Mucosa of rectum (tissue), 2 donors: ENCODE results near the gene TMEM131.
"Not testable (repeated sequence)": the region's sequence is repeated elsewhere in the genome, so short reads cannot be mapped to it uniquely, and the experiment has no call there.

Experiments
- H3K27ac ChIP-seq, 2 donors: one replicate each; pipeline ENCODE4 v1.7.0; 2013; ENCODE audit warnings: inconsistent platforms in 2 of 2, low read depth in 2 of 2, low read length in 2 of 2
- H3K27me3 ChIP-seq, 2 donors: one replicate each; pipeline ENCODE4 v1.7.0; 2013; ENCODE audit warnings: low read length in 2 of 2; ENCODE audit not compliant: control insufficient read depth in 2 of 2, insufficient read depth in 2 of 2
- H3K36me3 ChIP-seq, 2 donors: one replicate each; pipeline ENCODE4 v1.7.0; 2013; ENCODE audit warnings: low read length in 2 of 2; ENCODE audit not compliant: control insufficient read depth in 2 of 2, insufficient read depth in 2 of 2
- H3K4me1 ChIP-seq, 2 donors: one replicate each; pipeline ENCODE4 v1.7.0; 2013; ENCODE audit warnings: low read length in 2 of 2, mild to moderate bottlenecking in 1 of 2; ENCODE audit not compliant: control insufficient read depth in 2 of 2, insufficient read depth in 2 of 2
- H3K4me3 ChIP-seq, 2 donors: one replicate each; pipeline ENCODE4 v1.7.0; 2013; ENCODE audit warnings: low read length in 2 of 2
- H3K9ac ChIP-seq, 2 donors: one replicate each; pipeline ENCODE4 v1.7.0; 2013; ENCODE audit warnings: low read length in 2 of 2, low read depth in 1 of 2, mild to moderate bottlenecking in 1 of 2
- H3K9me3 ChIP-seq, 2 donors: one replicate each; pipeline ENCODE4 v1.7.0; 2013; ENCODE audit warnings: low read length in 2 of 2; ENCODE audit not compliant: control insufficient read depth in 2 of 2
- donor health status: healthy.
- donor health status: Normal muscosa, but diverticular disease.

TMEM131 gene

DNA sequence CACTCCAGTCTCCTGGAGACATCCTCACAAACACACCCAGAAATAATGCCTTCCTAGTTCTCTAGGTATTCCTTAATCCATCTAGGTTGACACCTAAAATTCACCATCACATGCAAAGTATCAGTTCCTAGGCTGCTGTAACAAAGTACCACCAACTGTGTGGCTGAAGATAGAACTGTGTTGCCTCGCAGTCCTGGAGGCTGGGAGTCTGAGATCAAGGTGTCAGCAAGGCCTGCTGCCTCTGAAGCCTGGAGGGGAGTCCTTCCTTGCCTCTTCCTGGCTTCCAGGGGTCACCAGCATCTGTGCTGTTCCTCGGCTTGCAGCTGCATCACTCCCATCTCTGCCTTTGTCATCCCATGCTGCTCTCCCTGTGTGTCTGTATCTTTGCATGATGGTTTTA is 36.3 kb upstream of the TMEM131 start:
- H3K27ac ChIP-seq: no peak overlapping the region
- no peak overlapping the region for H3K9ac ChIP-seq
- no peaks in the 10 kb centered on the region for H3K27me3 ChIP-seq
- no peak overlapping the region for H3K4me3 ChIP-seq
- H3K9me3 ChIP-seq: no peaks in the 10 kb centered on the region
- peaks cover 17 to 44% of the 10 kb centered on the region in 2 donors for H3K4me1 ChIP-seq
- H3K36me3 ChIP-seq: no peaks in the 10 kb centered on the region

DNA sequence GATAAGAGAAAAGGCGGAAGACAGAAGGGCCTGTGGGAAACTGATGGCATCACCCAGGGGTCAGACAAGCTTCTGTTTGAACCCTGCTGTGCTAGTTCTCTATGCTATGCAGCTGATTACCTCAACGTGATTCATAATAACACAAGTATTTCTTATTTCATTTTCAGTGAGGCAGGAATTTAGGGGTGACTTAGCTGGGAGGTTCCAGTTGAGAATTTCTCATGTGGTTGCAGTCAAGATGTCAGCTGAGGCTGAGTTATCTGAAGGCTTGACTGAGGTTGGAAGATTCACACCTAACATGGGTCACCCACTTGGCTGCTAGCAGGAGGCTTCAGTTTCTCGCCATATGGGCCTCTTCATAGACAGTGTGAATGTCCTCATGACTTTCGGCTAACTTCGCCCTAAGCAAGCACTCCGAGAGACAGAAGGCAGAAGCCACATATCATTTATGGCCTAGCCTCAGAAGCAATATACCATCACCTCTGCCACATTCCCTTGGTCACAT is 34.0 kb upstream of the TMEM131 start:
- H3K27ac ChIP-seq: no peak overlapping the region
- peaks cover 17 to 29% of the 10 kb centered on the region in 2 donors for H3K4me1 ChIP-seq
- no peak overlapping the region for H3K9ac ChIP-seq
- H3K36me3 ChIP-seq: no peaks in the 10 kb centered on the region
- no peaks in the 10 kb centered on the region for H3K9me3 ChIP-seq
- no peaks in the 10 kb centered on the region for H3K27me3 ChIP-seq
- H3K4me3 ChIP-seq: no peak overlapping the region

DNA sequence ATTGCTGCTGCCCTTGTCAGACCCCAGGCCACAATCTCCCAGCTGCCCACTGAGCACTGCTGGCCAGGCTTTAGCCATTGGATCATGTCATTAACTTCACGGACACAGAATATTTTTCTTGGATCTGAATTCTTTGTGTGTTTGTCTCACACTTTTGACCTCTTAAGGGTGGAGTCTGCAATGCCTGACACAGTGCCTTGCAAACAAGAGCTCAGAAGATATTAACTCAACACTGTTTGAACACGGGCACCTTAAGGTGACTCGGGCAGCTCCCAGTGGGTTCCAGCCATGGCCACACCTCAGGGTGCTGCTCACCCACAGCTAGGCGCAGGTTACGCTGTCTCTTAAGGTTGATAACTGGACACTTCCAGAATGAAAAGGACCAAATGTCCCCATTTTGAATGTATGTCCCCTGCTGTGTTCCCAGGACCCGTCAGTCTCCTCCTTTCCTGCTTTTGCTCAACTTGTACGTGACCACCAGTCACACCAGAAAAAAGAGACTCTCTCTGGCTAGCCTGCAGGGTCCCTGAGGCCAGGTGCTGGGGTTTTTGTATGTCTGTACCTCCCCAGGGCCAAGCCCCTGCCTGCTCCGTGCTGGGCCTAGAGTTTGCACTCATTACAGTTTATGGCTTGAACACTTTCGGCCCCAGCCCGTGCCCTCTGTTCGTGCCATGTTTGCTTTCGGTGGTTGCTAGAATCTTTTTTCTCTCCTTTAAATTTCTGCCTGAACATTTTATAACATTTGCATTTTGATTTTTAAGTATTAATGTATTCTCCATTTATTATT is 33.4 kb upstream of the TMEM131 start:
- Histone ChIP-seq H3K27ac (peak overlapping the region in 1 of 2 donors; percentile 47), H3K9me3 (no peaks in the 10 kb centered on the region), H3K27me3 (no peaks in the 10 kb centered on the region), H3K36me3 (no peaks in the 10 kb centered on the region), H3K4me3 (no peak overlapping the region), H3K9ac (no peak overlapping the region), H3K4me1 (peaks cover 17 to 25% of the 10 kb centered on the region in 2 donors)

DNA sequence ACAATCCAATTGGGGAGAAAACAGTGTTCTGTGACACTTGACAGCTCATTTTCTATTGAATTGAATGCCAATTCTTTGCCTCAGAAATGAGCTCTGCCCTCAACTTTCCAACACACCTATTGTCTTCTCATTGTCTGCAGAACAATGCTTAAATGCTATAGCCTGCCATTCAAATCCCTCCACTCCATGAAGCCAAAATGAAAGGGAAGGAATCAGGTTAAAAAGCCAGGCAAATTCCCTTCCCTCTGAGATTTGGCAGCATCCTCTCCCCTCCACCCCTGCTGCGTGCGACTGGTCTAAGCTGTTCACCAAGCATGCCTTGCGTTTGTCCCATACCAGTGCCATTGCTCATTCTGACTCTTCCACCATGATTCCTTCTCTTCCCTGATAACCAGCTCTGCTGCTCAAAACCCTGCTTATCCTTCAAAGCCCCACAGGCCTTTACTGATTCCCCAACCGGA is 32.4 kb upstream of the TMEM131 start:
- H3K4me3 ChIP-seq: no peak overlapping the region
- H3K36me3 ChIP-seq: no peaks in the 10 kb centered on the region
- peaks cover 17 to 20% of the 10 kb centered on the region in 2 donors for H3K4me1 ChIP-seq
- H3K27ac ChIP-seq: no peak overlapping the region
- no peak overlapping the region for H3K9ac ChIP-seq
- no peaks in the 10 kb centered on the region for H3K9me3 ChIP-seq
- H3K27me3 ChIP-seq: no peaks in the 10 kb centered on the region

DNA sequence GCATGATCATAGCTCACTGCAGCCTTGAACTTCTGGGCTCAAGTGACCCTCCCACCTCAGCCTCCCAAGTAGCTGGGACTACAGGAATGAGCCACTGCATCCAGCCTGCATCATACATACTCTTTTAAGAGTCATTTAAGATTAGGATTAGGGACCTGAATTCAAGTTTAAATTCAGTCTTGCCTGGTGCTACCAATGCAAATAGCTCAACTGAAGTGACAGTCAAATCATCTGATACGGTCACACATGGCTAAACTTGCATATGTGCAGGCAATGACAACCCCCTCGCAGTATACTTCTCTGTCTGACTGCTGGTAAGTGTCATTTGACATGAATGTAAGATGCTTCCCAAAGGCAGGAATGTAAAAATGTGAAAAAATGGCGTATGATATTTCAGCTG is 31.8 kb upstream of the TMEM131 start:
- Histone ChIP-seq H3K4me3 (peak overlapping the region in 1 of 2 donors; percentile 33), H3K36me3 (no peaks in the 10 kb centered on the region), H3K4me1 (peaks cover 17 to 20% of the 10 kb centered on the region in 2 donors), H3K27ac (peak overlapping the region in 1 of 2 donors; percentile 26), H3K9ac (no peak overlapping the region), H3K9me3 (no peaks in the 10 kb centered on the region), H3K27me3 (no peaks in the 10 kb centered on the region)

DNA sequence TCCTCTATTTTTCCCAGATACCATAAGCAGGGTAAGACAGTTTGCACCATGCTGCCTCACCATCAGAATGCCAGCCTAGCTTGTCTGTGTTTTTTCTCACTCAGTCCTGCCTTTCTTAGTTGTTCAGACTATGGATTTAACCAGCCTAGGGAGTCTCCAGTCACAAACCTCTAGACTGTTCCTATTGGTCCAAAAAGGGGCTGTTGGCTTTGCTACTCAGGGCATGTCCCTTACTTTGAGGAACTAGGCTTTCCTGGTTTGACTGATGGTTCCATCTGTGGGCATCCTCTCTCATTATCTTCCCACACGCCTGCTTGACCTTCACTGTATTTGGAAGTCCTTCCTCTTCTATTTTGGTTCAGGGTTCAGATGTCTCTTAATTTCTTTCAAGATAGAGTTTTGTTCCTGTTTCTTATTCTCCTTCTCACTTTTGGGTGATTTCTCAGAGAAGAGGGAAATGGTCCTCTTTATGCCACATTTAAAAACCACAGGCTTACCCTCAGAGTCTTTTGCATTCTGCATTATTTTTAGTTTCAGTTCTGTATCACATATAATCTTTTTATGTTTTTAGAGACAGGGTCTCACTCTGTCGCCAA is 31.3 kb upstream of the TMEM131 start:
- Histone ChIP-seq H3K27ac (peak overlapping the region in 1 of 2 donors; percentile 26), H3K27me3 (no peaks in the 10 kb centered on the region), H3K4me3 (peak overlapping the region; percentile 0 to 33)

DNA sequence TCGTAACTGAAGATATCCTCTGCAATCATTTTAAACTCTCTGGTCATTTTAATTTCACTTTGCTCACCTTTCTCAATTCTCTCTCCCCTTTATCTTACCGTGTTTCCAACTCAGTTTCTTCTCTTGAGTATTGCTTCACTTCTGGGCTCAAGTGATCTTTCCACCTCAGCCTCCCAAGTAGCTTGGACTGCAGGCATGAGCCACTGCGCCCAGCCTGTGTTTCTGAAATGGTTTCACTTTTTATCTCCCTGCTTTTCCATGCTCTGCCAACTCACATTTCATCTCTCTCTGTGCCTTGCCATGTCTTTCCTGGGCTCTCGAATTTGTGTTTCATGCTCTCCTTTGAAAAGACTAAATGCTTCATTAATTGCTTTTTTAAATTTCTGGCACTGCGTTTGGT is 30.5 kb upstream of the TMEM131 start:
- Histone ChIP-seq H3K27me3 (no peaks in the 10 kb centered on the region), H3K4me3 (peak overlapping the region; percentile 14 to 18)

More for the DNA sequence above, 31.3 kb upstream of the TMEM131 start:
- H3K9ac ChIP-seq: no peak overlapping the region
- H3K4me1 ChIP-seq: peaks cover 17 to 22% of the 10 kb centered on the region in 2 donors
- H3K36me3 ChIP-seq: no peaks in the 10 kb centered on the region
- no peaks in the 10 kb centered on the region for H3K9me3 ChIP-seq

DNA sequence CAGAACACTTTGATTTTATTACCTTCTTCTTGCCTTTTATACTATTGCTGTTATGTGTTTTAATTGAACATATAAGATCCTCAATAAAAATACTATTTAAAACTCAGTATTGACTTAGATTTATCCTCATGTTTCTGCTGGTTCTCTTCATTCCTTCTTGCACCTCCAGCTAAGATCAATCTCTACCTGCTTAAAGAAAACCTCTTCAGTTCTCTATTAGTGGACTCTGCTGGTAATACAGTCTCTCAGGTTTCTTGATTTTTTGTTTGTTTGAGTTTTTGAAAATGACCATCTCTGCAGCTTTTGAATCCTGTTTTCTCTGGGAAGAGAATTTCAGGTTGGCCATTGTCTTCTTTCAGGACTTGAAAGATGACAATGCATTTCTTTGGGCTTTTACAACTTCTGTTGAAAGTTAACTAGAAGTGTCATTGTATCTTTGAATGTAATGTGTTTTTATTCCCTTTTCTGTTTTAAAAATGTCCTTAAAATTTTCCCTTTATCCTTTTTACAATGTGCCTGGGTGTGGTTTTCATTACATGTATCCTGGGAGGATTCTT is 29.8 kb upstream of the TMEM131 start:
- H3K9ac ChIP-seq: no peak overlapping the region
- peaks cover 30 to 35% of the 10 kb centered on the region in 2 donors for H3K4me1 ChIP-seq
- peak overlapping the region in 1 of 2 donors; percentile 47 for H3K27ac ChIP-seq
- H3K9me3 ChIP-seq: no peaks in the 10 kb centered on the region
- no peak overlapping the region for H3K4me3 ChIP-seq
- no peaks in the 10 kb centered on the region for H3K27me3 ChIP-seq
- H3K36me3 ChIP-seq: no peaks in the 10 kb centered on the region

More for the DNA sequence above, 30.5 kb upstream of the TMEM131 start:
- peak overlapping the region; percentile 45 to 49 for H3K27ac ChIP-seq
- H3K36me3 ChIP-seq: no peaks in the 10 kb centered on the region
- H3K9me3 ChIP-seq: no peaks in the 10 kb centered on the region
- H3K4me1 ChIP-seq: peaks cover 23 to 27% of the 10 kb centered on the region in 2 donors
- no peak overlapping the region for H3K9ac ChIP-seq

DNA sequence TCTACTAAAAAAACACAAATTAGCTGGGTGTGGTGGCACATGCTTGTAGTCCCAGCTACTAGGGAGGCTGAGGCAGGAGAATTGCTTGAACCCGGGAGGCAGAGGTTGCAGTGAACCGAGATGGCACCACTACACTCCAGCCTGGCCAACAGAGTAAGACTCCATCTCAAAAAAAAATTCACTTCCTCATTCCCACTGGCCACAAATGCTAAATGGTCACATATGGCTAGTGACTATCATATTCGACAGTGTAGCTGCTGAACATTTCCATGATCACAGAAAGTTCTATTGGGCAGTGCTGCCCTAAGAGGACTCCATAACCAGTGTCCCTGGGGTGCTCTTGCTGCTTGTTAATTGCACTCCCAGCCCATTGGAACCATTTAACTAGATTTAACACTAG is 26.3 kb upstream of the TMEM131 start:
- H3K27me3 ChIP-seq, H3K9me3 ChIP-seq, H3K4me3 ChIP-seq, H3K36me3 ChIP-seq, H3K9ac ChIP-seq: not testable (repeated sequence)
- Histone ChIP-seq H3K4me1 (peaks cover 24 to 28% of the 10 kb centered on the region in 2 donors), H3K27ac (peak overlapping the region; percentile 92 to 97)
